Lower leg skin (tissue), 3 donors: ENCODE results near the gene NRXN2.

Source experiments
- CTCF ChIP-seq, 3 donors: fragments of 450-650 bp; IDR thresholded peaks; one replicate each; pipeline ENCODE4 v1.5.1; 2016; ENCODE audit warnings: antibody characterized with exemption in 3 of 3, mild to moderate bottlenecking in 3 of 3, moderate library complexity in 2 of 3
- POLR2A ChIP-seq, 2 donors: fragments of 450-650 bp; IDR thresholded peaks; one replicate each; pipeline ENCODE4 v1.6.1; 2016 to 2017; ENCODE audit warnings: antibody characterized with exemption in 2 of 2, mild to moderate bottlenecking in 1 of 2, moderate library complexity in 1 of 2

GRCh38 chr11:64616817-64617216 is 106.2 kb downstream of the NRXN2 start:
- no peak for TF ChIP-seq CTCF (IDR thresholded peaks at IDR 0.05)
- no peak for TF ChIP-seq POLR2A (IDR thresholded peaks at IDR 0.05)
